GM12892 (cell line): Measurements from ENCODE around the gene KIF3A.

Experiments
- POLR2A ChIP-seq: IDR thresholded peaks from 2 replicates; pipeline ENCODE4 v1.6.1; 2011; ENCODE audit warnings: low read depth, low read length, control low read depth
- POLR2AphosphoS5 ChIP-seq: IDR thresholded peaks from 2 replicates; pipeline ENCODE4 v1.6.1; 2011; ENCODE audit warnings: low read depth, low read length, control low read depth
- TAF1 ChIP-seq: IDR thresholded peaks from 2 replicates; pipeline ENCODE4 v1.6.1; 2011; ENCODE audit warnings: low read depth, mild to moderate bottlenecking, control low read depth, low read length, borderline replicate concordance

DNA sequence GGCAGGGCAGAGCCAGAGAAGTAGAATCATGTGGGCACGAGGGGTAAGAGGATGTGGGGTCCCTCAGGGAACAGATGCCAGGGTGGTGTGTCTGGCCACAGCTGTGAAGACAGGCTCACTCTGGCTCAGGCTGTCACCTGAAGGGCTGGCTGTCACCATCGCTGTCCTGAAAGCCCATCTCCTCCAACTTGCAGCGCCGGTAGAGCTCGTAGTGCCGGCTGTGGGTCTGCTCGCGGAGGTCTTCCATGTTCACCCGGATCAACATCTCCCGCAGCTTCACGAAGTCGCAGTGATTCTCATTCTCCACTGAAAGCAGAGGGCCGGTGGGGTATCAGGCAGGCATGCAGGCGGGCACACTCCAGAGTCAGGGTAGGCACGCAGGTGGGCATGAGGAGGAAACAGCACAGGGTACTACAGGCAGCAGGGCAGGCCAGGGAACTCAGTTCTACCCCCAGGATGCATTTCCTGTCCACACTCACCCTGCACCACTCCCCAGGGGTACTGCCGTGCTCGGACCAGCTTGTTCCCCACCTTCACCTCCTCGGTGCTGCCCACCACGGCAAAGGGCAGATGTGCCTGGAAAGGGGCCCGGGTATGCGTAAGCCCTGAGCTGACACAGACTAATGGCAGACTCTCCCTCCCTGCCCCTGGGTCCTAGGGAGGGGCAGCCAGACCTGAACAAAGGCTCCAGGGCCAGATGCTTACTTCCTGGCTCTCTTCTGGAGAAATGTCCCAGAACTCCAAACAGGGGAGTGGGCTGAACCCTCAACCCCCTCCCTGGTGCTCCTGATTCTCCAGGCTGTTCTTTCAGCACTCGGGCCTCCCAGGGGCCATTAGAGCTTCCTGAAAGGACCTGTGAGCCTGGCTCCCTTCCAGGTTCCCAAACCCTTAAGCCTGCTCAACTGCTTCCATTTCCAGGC, 24.2 kb upstream of the KIF3A start:
- TF ChIP-seq POLR2AphosphoS5 (no peak), POLR2A (no peak), TAF1 (no peak)
